Loucy (cell line): Measurements from ENCODE around the gene TMEM94.

Source experiments
- H2AFZ ChIP-seq: fragments of 200-600 bp; sonication (generic); 2 replicates; pipeline ENCODE4 v1.6.0; 2016; ENCODE audit warnings: antibody characterized with exemption, mild to moderate bottlenecking, low read length, moderate library complexity
- H3F3A ChIP-seq: fragments of 200-600 bp; 2 replicates; pipeline ENCODE4 v1.6.0; 2016; ENCODE audit warnings: antibody characterized with exemption, low read depth, mild to moderate bottlenecking
- H3K27me3 ChIP-seq: fragments of 200-600 bp; sonication (generic); 2 replicates; pipeline ENCODE4 v1.6.1; 2014; ENCODE audit warnings: low read length, mild to moderate bottlenecking; ENCODE audit not compliant: insufficient read depth, poor library complexity, severe bottlenecking
- H3K36me3 ChIP-seq: fragments of 200-600 bp; sonication (generic); 2 replicates; pipeline ENCODE4 v1.6.1; 2016; ENCODE audit warnings: low read length; ENCODE audit not compliant: insufficient read depth
- H3K4me1 ChIP-seq: fragments of 200-600 bp; sonication (generic); 2 replicates; pipeline ENCODE4 v1.5.1; 2014; ENCODE audit warnings: low read length, mild to moderate bottlenecking; ENCODE audit not compliant: insufficient read depth, poor library complexity, severe bottlenecking
- H3K4me2 ChIP-seq: fragments of 200-600 bp; sonication (generic); 2 replicates; pipeline ENCODE4 v1.6.0; 2014; ENCODE audit warnings: antibody characterized with exemption, low read length, low read depth, mild to moderate bottlenecking; ENCODE audit not compliant: poor library complexity, severe bottlenecking
- H3K4me3 ChIP-seq: fragments of 200-600 bp; sonication (generic); 2 replicates; pipeline ENCODE4 v1.5.1; 2014; ENCODE audit warnings: low read length, mild to moderate bottlenecking, mixed read lengths; ENCODE audit not compliant: poor library complexity, severe bottlenecking
- H3K79me2 ChIP-seq: fragments of 200-600 bp; sonication (generic); 2 replicates; pipeline ENCODE4 v1.6.1; 2014; ENCODE audit warnings: low read length; ENCODE audit not compliant: insufficient read depth
- H3K9ac ChIP-seq: fragments of 200-600 bp; sonication (generic); 2 replicates; pipeline ENCODE4 v1.6.0; 2014; ENCODE audit warnings: mild to moderate bottlenecking, low read depth, low read length, moderate library complexity; ENCODE audit not compliant: poor library complexity, severe bottlenecking
- H3K9me2 ChIP-seq: fragments of 200-600 bp; sonication (generic); replicated peaks from 2 replicates; pipeline ENCODE4 v1.6.1; 2016; ENCODE audit warnings: low read depth, low read length, mixed read lengths
- H3K9me3 ChIP-seq: fragments of 200-600 bp; sonication (generic); 2 replicates; pipeline ENCODE4 v1.6.1; 2014; ENCODE audit warnings: mild to moderate bottlenecking, antibody characterized with exemption, low read length, low read depth; ENCODE audit not compliant: insufficient read depth
- H4K20me1 ChIP-seq: fragments of 200-600 bp; sonication (generic); 2 replicates; pipeline ENCODE4 v1.6.0; 2014; ENCODE audit warnings: antibody characterized with exemption, low read length, mild to moderate bottlenecking; ENCODE audit not compliant: insufficient read depth, poor library complexity, severe bottlenecking
- EZH2phosphoT487 ChIP-seq: fragments of 200-600 bp; IDR thresholded peaks from 2 replicates; pipeline ENCODE4 v1.6.1; 2018; ENCODE audit warnings: antibody characterized with exemption, mild to moderate bottlenecking, moderate library complexity, borderline replicate concordance
- TF ChIP-seq, protein P1 (sequence below): fragments of 200-600 bp; sonication (generic); conservative IDR thresholded peaks from 2 replicates; pipeline ENCODE4 v1.5.1; 2014; ENCODE audit warnings: mild to moderate bottlenecking, antibody characterized with exemption, low read length

The TMEM94 gene

GRCh38 chr17:75492555-75493168, 36.2 kb downstream of the TMEM94 start:
- Histone ChIP-seq H3F3A (no peaks in the 10 kb centered on the region), H3K4me2 (no peak overlapping the region), H3K9me3 (no peaks in the 10 kb centered on the region), H3K9ac (no peak overlapping the region), H3K79me2 (no peaks in the 10 kb centered on the region), H2AFZ (no peak overlapping the region), H3K27me3 (no peaks in the 10 kb centered on the region), H4K20me1 (no peaks in the 10 kb centered on the region), H3K4me1 (peaks cover 6% of the 10 kb centered on the region), H3K4me3 (no peak overlapping the region), H3K36me3 (peaks cover 47% of the 10 kb centered on the region; the same call in 1 of the 2 replicates), H3K9me2 (no peaks in the 10 kb centered on the region)
- TF ChIP-seq EZH2phosphoT487, result no peak
- TF ChIP-seq, protein P1, sequence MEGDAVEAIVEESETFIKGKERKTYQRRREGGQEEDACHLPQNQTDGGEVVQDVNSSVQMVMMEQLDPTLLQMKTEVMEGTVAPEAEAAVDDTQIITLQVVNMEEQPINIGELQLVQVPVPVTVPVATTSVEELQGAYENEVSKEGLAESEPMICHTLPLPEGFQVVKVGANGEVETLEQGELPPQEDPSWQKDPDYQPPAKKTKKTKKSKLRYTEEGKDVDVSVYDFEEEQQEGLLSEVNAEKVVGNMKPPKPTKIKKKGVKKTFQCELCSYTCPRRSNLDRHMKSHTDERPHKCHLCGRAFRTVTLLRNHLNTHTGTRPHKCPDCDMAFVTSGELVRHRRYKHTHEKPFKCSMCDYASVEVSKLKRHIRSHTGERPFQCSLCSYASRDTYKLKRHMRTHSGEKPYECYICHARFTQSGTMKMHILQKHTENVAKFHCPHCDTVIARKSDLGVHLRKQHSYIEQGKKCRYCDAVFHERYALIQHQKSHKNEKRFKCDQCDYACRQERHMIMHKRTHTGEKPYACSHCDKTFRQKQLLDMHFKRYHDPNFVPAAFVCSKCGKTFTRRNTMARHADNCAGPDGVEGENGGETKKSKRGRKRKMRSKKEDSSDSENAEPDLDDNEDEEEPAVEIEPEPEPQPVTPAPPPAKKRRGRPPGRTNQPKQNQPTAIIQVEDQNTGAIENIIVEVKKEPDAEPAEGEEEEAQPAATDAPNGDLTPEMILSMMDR, result no peak

GRCh38 chr17:75493476-75494129, 37.2 kb downstream of the TMEM94 start:
- H3K4me2 ChIP-seq, result no peak overlapping the region
- H3K4me1 ChIP-seq, result no peaks in the 10 kb centered on the region
- H3K79me2 ChIP-seq, result no peaks in the 10 kb centered on the region
- no peaks in the 10 kb centered on the region for H3K27me3 ChIP-seq
- no peak overlapping the region for H3K9ac ChIP-seq
- H4K20me1 ChIP-seq, result no peaks in the 10 kb centered on the region
- no peaks in the 10 kb centered on the region for H3K9me2 ChIP-seq
- H3F3A ChIP-seq, result no peaks in the 10 kb centered on the region
- TF ChIP-seq, protein P1, result no peak
- no peak for TF ChIP-seq EZH2phosphoT487
- no peak overlapping the region for H2AFZ ChIP-seq
- H3K4me3 ChIP-seq, result no peak overlapping the region
- H3K36me3 ChIP-seq, result peaks cover 47% of the 10 kb centered on the region; the same call in 1 of the 2 replicates
- no peaks in the 10 kb centered on the region for H3K9me3 ChIP-seq

DNA sequence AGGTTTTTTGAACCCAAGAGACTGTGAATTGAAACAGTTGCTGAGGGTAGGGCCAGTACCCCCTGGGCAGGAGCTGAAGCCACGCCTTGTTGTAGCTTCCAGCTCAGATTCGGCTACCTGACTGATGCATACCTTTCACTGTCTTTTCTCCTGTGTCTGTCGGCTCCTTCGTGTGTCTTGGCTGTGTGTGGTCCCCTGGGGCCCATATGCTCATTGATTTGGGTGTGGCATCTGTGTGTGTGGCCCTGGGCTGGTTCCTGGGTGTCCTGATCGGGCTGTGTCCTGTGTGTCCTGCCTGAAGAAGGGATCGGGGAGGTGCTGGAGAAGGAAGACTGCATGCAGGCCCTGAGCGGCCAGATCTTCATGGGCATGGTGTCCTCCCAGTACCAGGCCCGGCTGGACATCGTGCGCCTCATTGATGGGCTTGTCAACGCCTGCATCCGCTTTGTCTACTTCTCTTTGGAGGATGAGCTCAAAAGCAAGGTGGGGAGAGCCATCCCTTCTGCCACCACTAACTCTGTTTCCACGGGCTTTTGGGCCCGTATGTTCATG, 38.0 kb downstream of the TMEM94 start:
- Histone ChIP-seq H4K20me1 (no peaks in the 10 kb centered on the region), H3K27me3 (no peaks in the 10 kb centered on the region), H3K79me2 (no peaks in the 10 kb centered on the region), H3K4me2 (no peak overlapping the region), H3K9me3 (no peaks in the 10 kb centered on the region), H3K9ac (no peak overlapping the region), H2AFZ (no peak overlapping the region), H3K4me1 (no peaks in the 10 kb centered on the region), H3K4me3 (no peak overlapping the region), H3F3A (no peaks in the 10 kb centered on the region), H3K36me3 (peaks cover 47% of the 10 kb centered on the region; the same call in 1 of the 2 replicates), H3K9me2 (no peaks in the 10 kb centered on the region)
- TF ChIP-seq EZH2phosphoT487, result no peak
- TF ChIP-seq, protein P1, result no peak
